GM12875 (cell line): ENCODE data around the gene ZNF771.

Experiments
- H3K4me3 ChIP-seq: one replicate; pipeline ENCODE4 v1.5.1; 2011; ENCODE audit warnings: low read depth, low read length, control low read depth
- CTCF ChIP-seq: IDR thresholded peaks from 2 replicates; pipeline ENCODE4 v1.5.1; 2011; ENCODE audit warnings: low read depth, mild to moderate bottlenecking, control low read depth, inconsistent platforms, low read length, moderate library complexity, borderline replicate concordance; ENCODE audit not compliant: insufficient read depth

ZNF771 gene

DNA sequence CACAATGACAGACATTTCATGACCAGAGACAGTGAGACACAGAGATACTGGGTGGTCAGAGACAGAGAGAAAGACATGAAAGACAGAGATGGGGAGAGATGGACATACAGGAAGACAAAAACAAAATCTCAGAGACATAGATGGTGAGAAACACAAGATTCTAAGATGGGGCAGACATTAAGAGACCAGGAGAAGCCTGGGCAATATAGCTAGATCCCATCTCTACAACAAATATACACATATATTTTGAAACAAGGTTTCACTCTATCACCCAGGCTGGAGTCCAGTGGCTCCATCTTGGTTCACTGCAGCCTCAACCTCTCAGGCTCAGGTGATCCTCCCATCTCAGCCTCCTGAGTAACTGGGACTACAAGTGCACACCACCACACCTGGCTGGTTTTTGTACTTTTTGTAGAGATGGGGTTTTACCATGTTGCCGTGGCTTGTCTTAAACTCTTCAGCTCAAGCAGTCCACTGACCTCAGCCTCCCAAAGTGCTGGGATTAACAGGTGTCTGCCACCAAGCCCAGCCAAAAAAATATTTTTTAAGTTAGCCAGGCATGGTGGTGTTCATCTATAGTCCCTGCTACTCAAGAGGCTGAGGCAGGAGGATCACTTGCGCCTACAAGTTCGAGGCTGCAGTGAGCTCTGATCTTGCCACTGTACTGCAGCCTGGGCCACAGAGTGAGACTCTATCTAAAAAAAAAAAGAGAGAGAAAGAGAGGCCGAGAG is 27.2 kb upstream of the ZNF771 start:
- TF ChIP-seq CTCF, result no peak
- no peak overlapping the region for H3K4me3 ChIP-seq

DNA sequence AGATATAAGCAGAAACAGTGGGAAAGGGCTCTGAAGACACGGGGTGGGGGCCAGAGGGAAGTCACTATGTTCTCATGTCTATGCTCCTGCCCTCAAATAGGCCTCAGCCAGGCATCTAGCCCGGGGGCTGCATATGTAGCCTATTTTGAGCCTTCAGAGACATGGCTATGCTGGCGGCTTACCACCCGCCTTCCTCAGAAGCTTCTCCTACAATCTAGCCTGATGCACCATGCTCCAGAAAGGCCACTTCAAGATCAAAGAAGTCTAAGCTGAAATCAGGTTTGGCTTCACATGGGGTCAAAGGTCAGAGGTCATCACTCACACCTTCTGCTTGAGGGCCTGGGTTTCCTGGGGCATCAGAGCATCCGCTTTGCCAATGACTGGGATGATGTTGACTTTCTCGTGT is 26.6 kb upstream of the ZNF771 start:
- TF ChIP-seq CTCF, result no peak
- H3K4me3 ChIP-seq, result no peak overlapping the region

DNA sequence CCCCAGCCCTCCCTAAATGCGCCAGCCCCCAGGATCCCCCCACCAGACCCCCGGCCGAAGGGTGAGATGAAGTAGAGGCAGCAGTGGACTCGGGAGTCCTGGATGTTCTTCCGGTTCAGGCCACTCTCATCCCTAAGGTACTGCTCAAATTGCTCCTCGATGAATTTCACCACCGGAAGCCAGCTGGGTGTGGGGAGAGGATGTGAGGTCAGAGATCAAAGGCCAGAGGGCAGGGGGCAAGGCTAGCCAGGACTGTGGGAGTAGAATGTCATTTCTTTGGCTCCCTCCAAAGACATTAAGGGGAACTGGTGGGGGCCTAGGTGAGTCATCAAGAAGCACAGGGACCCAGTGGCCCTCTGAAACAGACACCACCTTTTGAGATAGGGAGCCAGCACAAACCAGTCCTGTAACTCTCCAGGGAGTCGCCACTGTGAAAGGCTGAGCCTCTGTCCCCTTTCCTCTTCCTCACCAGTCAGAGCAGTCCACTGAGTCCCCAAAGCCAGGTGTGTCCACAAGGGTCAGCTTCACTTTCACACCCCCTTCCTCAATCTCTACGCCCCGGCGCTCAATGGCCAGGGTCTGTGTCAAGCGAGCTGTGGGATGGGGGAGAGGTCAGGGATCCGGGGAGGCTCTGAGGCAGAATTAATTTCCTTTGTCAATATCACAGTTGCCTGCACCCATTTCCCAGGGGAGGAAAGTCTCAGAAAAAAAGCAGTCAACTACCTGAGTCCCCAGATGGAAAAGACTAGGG is 25.9 kb upstream of the ZNF771 start:
- H3K4me3 ChIP-seq, result peak overlapping the region; percentile 59
- no peak for TF ChIP-seq CTCF

GRCh38 chr16:30382111-30382881 is 25.1 kb upstream of the ZNF771 start, which contains the start of gene SEPTIN1:
SEPTIN1 (minus strand) TSS chr16:30382561; CDS start chr16:30382542, 19 bp downstream.
- peak within 1 kb of the TSS; percentile 59 for H3K4me3 ChIP-seq
- TF ChIP-seq CTCF, result no peak

GRCh38 chr16:30383521-30383920 is 23.9 kb upstream of the ZNF771 start:
- TF ChIP-seq CTCF, result no peak
- H3K4me3 ChIP-seq, result no peak overlapping the region

- TF ChIP-seq CTCF, result no peak
- H3K4me3 ChIP-seq, result peak overlapping the region; percentile 73
Measured at GRCh38 chr16:30394592-30395154, 12.7 kb upstream of the ZNF771 start.
